Measurements from ENCODE around the gene TRAPPC11. TPM values are rescaled to one million over a fixed set of nuclear protein-coding genes. Genes with fewer than 3 reads are reported as not detected.
A peak's percentile ranks its signal among the peaks of the same experiment; 100 is the strongest.

TRAPPC11 gene
- total and polyA plus RNA-seq, 2 donors (not counting 1 experiment from before 2014, with no cell fraction given), result 36.4 to 46.6 TPM

- H2AFZ ChIP-seq (ENCODE audit: low read length), result no peak overlapping the region
- H3K4me1 ChIP-seq (ENCODE audit: control insufficient read depth, extremely low read depth, insufficient read depth, low read length), result no peaks in the 10 kb centered on the region
- peaks cover 9% of the 10 kb centered on the region for H3K79me2 ChIP-seq (ENCODE audit: control insufficient read depth, insufficient read depth, low read length)
- H3K9ac ChIP-seq (ENCODE audit: insufficient read depth, low read length), result no peak overlapping the region
- H3K9me3 ChIP-seq (ENCODE audit: control insufficient read depth, insufficient read depth, low read depth, low read length), result no peaks in the 10 kb centered on the region
- no peaks in the 10 kb centered on the region for H4K20me1 ChIP-seq (ENCODE audit: control insufficient read depth, extremely low read depth, insufficient read depth, low read length)
- peaks cover 5% of the 10 kb centered on the region for H3K36me3 ChIP-seq (ENCODE audit: control insufficient read depth, insufficient read depth, low read length)
- no peak overlapping the region for H3K4me3 ChIP-seq (replicated peaks in 1 of 4; ENCODE audit: control extremely low read depth in 1 of 4, insufficient read depth in 1 of 4, low read depth in 3 of 4, low read length in 4 of 4)
- no peaks in the 10 kb centered on the region for H3K27me3 ChIP-seq (ENCODE audit: control insufficient read depth, insufficient read depth, low read length)
- no peak overlapping the region for H3K27ac ChIP-seq (ENCODE audit: insufficient read depth, low read length)
- TF ChIP-seq EZH2 (IDR thresholded peaks at IDR 0.05; ENCODE audit: low read length, missing control alignments), result no peak
- TF ChIP-seq, protein P1, sequence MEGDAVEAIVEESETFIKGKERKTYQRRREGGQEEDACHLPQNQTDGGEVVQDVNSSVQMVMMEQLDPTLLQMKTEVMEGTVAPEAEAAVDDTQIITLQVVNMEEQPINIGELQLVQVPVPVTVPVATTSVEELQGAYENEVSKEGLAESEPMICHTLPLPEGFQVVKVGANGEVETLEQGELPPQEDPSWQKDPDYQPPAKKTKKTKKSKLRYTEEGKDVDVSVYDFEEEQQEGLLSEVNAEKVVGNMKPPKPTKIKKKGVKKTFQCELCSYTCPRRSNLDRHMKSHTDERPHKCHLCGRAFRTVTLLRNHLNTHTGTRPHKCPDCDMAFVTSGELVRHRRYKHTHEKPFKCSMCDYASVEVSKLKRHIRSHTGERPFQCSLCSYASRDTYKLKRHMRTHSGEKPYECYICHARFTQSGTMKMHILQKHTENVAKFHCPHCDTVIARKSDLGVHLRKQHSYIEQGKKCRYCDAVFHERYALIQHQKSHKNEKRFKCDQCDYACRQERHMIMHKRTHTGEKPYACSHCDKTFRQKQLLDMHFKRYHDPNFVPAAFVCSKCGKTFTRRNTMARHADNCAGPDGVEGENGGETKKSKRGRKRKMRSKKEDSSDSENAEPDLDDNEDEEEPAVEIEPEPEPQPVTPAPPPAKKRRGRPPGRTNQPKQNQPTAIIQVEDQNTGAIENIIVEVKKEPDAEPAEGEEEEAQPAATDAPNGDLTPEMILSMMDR (conservative IDR thresholded peaks at IDR 0.05 in 1 of 2, IDR thresholded peaks at IDR 0.05 in 1 of 2; ENCODE audit: low read depth in 1 of 2, low read length in 2 of 2), result no peak
- no peak for DNase-seq (ENCODE audit: low read depth in 2 of 2)
- no peak overlapping the region for H3K4me2 ChIP-seq (ENCODE audit: extremely low read depth, insufficient read depth, low read length)
Measured at GRCh38 chr4:183666088-183666487, 7.0 kb downstream of the TRAPPC11 start.

DNA sequence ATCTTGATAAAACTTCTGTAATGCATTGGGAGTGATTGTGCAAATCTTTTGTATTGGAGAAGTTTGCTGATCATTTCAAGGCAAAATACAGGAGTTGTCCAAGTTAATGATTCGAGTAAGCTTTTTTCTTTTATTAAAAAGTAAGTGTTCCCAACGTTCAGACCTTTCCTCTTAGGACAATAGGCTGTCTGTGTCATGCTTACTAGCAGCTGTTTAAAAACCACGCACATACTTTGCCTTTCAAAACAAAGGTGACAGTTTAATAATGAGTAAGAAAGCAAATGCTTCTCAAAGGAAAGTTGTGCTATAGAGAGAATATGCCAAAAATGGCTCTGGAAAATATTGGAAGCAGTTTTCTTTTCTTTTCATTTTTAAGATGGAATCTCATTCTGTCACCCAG is 11.2 kb downstream of the TRAPPC11 start:
- no peaks in the 10 kb centered on the region for H3K9me3 ChIP-seq (ENCODE audit: control insufficient read depth, insufficient read depth, low read depth, low read length)
- H3K36me3 ChIP-seq (ENCODE audit: control insufficient read depth, insufficient read depth, low read length), result peaks cover 5% of the 10 kb centered on the region
- H3K9ac ChIP-seq (ENCODE audit: insufficient read depth, low read length), result no peak overlapping the region
- no peaks in the 10 kb centered on the region for H3K79me2 ChIP-seq (ENCODE audit: control insufficient read depth, insufficient read depth, low read length)
- TF ChIP-seq EZH2 (IDR thresholded peaks at IDR 0.05; ENCODE audit: low read length, missing control alignments), result no peak
- TF ChIP-seq, protein P1 (conservative IDR thresholded peaks at IDR 0.05 in 1 of 2, IDR thresholded peaks at IDR 0.05 in 1 of 2; ENCODE audit: low read depth in 1 of 2, low read length in 2 of 2), result no peak
- H2AFZ ChIP-seq (ENCODE audit: low read length), result no peak overlapping the region
- H3K27me3 ChIP-seq (ENCODE audit: control insufficient read depth, insufficient read depth, low read length), result no peaks in the 10 kb centered on the region
- no peaks in the 10 kb centered on the region for H4K20me1 ChIP-seq (ENCODE audit: control insufficient read depth, extremely low read depth, insufficient read depth, low read length)
- DNase-seq (ENCODE audit: low read depth in 2 of 2), result peak in 1 of 2 donors; percentile 2
- H3K4me3 ChIP-seq (replicated peaks in 1 of 4; ENCODE audit: control extremely low read depth in 1 of 4, insufficient read depth in 1 of 4, low read depth in 3 of 4, low read length in 4 of 4), result no peak overlapping the region
- H3K27ac ChIP-seq (ENCODE audit: insufficient read depth, low read length), result no peak overlapping the region
- H3K4me1 ChIP-seq (ENCODE audit: control insufficient read depth, extremely low read depth, insufficient read depth, low read length), result no peaks in the 10 kb centered on the region
- no peak overlapping the region for H3K4me2 ChIP-seq (ENCODE audit: extremely low read depth, insufficient read depth, low read length)

GRCh38 chr4:183670960-183671555 is 12.0 kb downstream of the TRAPPC11 start:
- TF ChIP-seq, protein P1 (conservative IDR thresholded peaks at IDR 0.05 in 1 of 2, IDR thresholded peaks at IDR 0.05 in 1 of 2; ENCODE audit: low read depth in 1 of 2, low read length in 2 of 2), result no peak
- no peak for TF ChIP-seq EZH2 (IDR thresholded peaks at IDR 0.05; ENCODE audit: low read length, missing control alignments)

More at GRCh38 chr4:183670960-183671555, 12.0 kb downstream of the TRAPPC11 start:
- Histone ChIP-seq H3K27me3 (ENCODE audit: control insufficient read depth, insufficient read depth, low read length) (no peaks in the 10 kb centered on the region), H2AFZ (ENCODE audit: low read length) (no peak overlapping the region), H4K20me1 (ENCODE audit: control insufficient read depth, extremely low read depth, insufficient read depth, low read length) (no peaks in the 10 kb centered on the region), H3K4me1 (ENCODE audit: control insufficient read depth, extremely low read depth, insufficient read depth, low read length) (no peaks in the 10 kb centered on the region), H3K79me2 (ENCODE audit: control insufficient read depth, insufficient read depth, low read length) (no peaks in the 10 kb centered on the region), H3K27ac (ENCODE audit: insufficient read depth, low read length) (no peak overlapping the region), H3K36me3 (ENCODE audit: control insufficient read depth, insufficient read depth, low read length) (peaks cover 4% of the 10 kb centered on the region), H3K9ac (ENCODE audit: insufficient read depth, low read length) (no peak overlapping the region), H3K4me2 (ENCODE audit: extremely low read depth, insufficient read depth, low read length) (no peak overlapping the region), H3K9me3 (ENCODE audit: control insufficient read depth, insufficient read depth, low read depth, low read length) (no peaks in the 10 kb centered on the region), H3K4me3 (replicated peaks in 1 of 4; ENCODE audit: control extremely low read depth in 1 of 4, insufficient read depth in 1 of 4, low read depth in 3 of 4, low read length in 4 of 4) (no peak overlapping the region)
- DNase-seq (ENCODE audit: low read depth in 2 of 2), result no peak

Data from fibroblast of lung (primary cell).